ENCODE results near the gene PCBP3. TPM values are rescaled to one million over a fixed set of nuclear protein-coding genes. Genes with fewer than 3 reads are reported as not detected.

The PCBP3 gene
- total and polyA plus RNA-seq, 2 donors (not counting 3 experiments of a cell fraction or from before 2014, with no cell fraction given): 0.06 to 1.1 TPM

DNA sequence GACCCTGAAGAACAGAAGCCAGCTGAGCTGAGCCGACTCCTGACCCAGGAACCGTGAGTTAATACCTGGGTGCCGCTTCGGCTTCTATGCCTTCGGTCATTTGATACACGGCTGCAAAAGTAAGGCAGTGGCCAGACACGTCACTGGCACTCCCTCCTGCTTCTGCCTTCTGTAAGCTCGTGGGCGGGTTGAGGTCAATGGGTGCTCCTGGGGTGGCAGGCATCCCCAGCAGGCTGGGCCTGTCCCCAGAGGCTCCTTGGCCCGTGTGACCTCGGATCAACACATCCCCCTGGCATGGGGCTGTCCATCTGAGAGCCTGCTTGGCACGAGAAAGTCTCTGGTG is 302.3 kb downstream of the PCBP3 start:
- H3K79me2 ChIP-seq (ENCODE audit: control insufficient read depth, insufficient read depth, low read length): no peaks in the 10 kb centered on the region
- no peaks in the 10 kb centered on the region for H3K9me1 ChIP-seq (replicated peaks; ENCODE audit: control insufficient read depth, extremely low read depth, insufficient read depth, low read length)
- H3K27me3 ChIP-seq (ENCODE audit: control insufficient read depth in 2 of 2, insufficient read depth in 2 of 2, low read length in 2 of 2): no peaks in the 10 kb centered on the region
- H3K27ac ChIP-seq (ENCODE audit: insufficient read depth, low read depth, low read length): no peak overlapping the region
- intact Hi-C loops (cut with micrococcal nuclease) (no loop called here), dilution Hi-C loops (cut with MboI; ENCODE audit: extremely low pct_ligation_motif_present, low sequenced_read_pairs) (no loop called here)
- no peaks in the 10 kb centered on the region for H3K9me3 ChIP-seq (replicated peaks; ENCODE audit: control insufficient read depth, insufficient read depth, low read length)
- no peak overlapping the region for H3K4me3 ChIP-seq (replicated peaks in 1 of 3; ENCODE audit: insufficient read depth in 1 of 3, low read depth in 1 of 3, low read length in 3 of 3)
- ChIA-PET POLR2A (no interaction called here), CTCF (no interaction called here)
- no peak for FAIRE-seq
- H3K4me1 ChIP-seq (ENCODE audit: control insufficient read depth, extremely low read depth, insufficient read depth, low read length): no peaks in the 10 kb centered on the region
- TF ChIP-seq FOS (IDR thresholded peaks at IDR 0.05; ENCODE audit: borderline replicate concordance, insufficient read depth, low read length) (no peak), GATA2 (IDR thresholded peaks at IDR 0.05; ENCODE audit: insufficient read depth, insufficient read length, low read depth, low read length) (no peak), EZH2 (IDR thresholded peaks at IDR 0.05; ENCODE audit: borderline replicate concordance, low read depth, low read length, severe bottlenecking) (no peak), JUN (IDR thresholded peaks at IDR 0.05; ENCODE audit: borderline replicate concordance, insufficient read depth, insufficient read length, low read depth) (no peak), POLR2AphosphoS5 (IDR thresholded peaks at IDR 0.05; ENCODE audit: insufficient read depth, low read depth, low read length) (no peak), MYC (IDR thresholded peaks at IDR 0.05; ENCODE audit: low read depth, low read length) (no peak)
- TF ChIP-seq, protein P1, sequence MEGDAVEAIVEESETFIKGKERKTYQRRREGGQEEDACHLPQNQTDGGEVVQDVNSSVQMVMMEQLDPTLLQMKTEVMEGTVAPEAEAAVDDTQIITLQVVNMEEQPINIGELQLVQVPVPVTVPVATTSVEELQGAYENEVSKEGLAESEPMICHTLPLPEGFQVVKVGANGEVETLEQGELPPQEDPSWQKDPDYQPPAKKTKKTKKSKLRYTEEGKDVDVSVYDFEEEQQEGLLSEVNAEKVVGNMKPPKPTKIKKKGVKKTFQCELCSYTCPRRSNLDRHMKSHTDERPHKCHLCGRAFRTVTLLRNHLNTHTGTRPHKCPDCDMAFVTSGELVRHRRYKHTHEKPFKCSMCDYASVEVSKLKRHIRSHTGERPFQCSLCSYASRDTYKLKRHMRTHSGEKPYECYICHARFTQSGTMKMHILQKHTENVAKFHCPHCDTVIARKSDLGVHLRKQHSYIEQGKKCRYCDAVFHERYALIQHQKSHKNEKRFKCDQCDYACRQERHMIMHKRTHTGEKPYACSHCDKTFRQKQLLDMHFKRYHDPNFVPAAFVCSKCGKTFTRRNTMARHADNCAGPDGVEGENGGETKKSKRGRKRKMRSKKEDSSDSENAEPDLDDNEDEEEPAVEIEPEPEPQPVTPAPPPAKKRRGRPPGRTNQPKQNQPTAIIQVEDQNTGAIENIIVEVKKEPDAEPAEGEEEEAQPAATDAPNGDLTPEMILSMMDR (IDR thresholded peaks at IDR 0.05; ENCODE audit: extremely low read depth in 1 of 2, insufficient read depth in 1 of 2, low read depth in 1 of 2, low read length in 2 of 2): no peak
- BruUV-seq (replicated peaks): no TSS peak
- DNase-seq (ENCODE audit: low read depth, low spot score): no peak
- H2AFZ ChIP-seq (ENCODE audit: low read depth, low read length): no peak overlapping the region
- H3K36me3 ChIP-seq (ENCODE audit: control insufficient read depth in 2 of 2, extremely low read depth in 1 of 2, insufficient read depth in 2 of 2, low read length in 2 of 2): no peaks in the 10 kb centered on the region
- H3K9ac ChIP-seq (replicated peaks; ENCODE audit: extremely low read depth, insufficient read depth, low read length): no peak overlapping the region
- H3K4me2 ChIP-seq (ENCODE audit: insufficient read depth, low read length): no peak overlapping the region
- H4K20me1 ChIP-seq (replicated peaks; ENCODE audit: control insufficient read depth, extremely low read depth, insufficient read depth, low read length): no peaks in the 10 kb centered on the region

All from endothelial cell of umbilical vein (primary cell).